Activated T-cell treated with anti-CD3 and anti-CD28 coated beads, Interleukin-2, amount 50 U/mL, for 4 hours (primary cell): ENCODE measurements around the gene RNF126. TPM values are rescaled to one million over a fixed set of nuclear protein-coding genes. Genes with fewer than 3 reads are reported as not detected.
A peak's percentile ranks its signal among the peaks of the same experiment; 100 is the strongest.
"Not testable (repeated sequence)": the region's sequence is repeated elsewhere in the genome, so short reads cannot be mapped to it uniquely, and the experiment has no call there.

ENCODE experiments used
- ATAC-seq, 2 donors: fragments of 200-7000 bp; cut with Tn5 transposase; one replicate each; pipeline ENCODE4 v1.10.0; 2021
- DNase-seq: peaks from one replicate; pipeline ENCODE4 v3.0.0-alpha.2; 2020
- H3K27me3 Mint-ChIP-seq: one replicate; pipeline ENCODE4 v1.8.0; 2021; ENCODE audit warnings: low read depth, mixed read lengths
- H3K36me3 Mint-ChIP-seq: one replicate; pipeline ENCODE4 v1.8.0; 2022; ENCODE audit warnings: mixed read lengths; ENCODE audit not compliant: insufficient read depth
- H3K4me1 Mint-ChIP-seq: one replicate; pipeline ENCODE4 v1.8.0; 2021; ENCODE audit warnings: low read depth, mixed read lengths
- H3K4me3 Mint-ChIP-seq: one replicate; pipeline ENCODE4 v1.8.0; 2021; ENCODE audit warnings: mild to moderate bottlenecking, moderate library complexity, mixed read lengths
- H3K9me3 Mint-ChIP-seq: one replicate; pipeline ENCODE4 v1.8.0; 2021; ENCODE audit warnings: mixed read lengths
- total RNA-seq, 3 donors: library from RNA; stranded (reverse); gene quantifications; one replicate each; pipeline ENCODE4 v1.2.1, GENCODE V29; 2021

Gene RNF126
- total RNA-seq, 3 donors from 2014 or later, result 144 to 162 (median 147) TPM

DNA sequence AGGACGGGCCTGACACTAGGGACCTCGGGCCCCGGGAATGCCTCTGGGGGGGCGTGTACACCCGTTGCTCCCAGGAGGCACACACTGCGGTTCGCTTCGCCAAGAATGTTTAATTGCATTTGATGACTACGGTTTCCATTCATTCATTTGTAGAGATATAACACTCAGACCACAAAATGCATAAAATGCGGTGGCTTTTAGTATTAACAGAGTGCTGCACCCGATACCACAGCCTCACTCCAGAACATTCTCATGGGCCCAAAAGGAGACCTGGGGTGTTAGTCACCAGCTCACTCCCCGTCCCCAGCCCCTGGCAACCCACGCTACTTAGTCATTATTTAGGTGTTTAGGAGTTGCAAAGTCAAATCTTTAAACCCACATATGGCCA, 51.5 kb downstream of the RNF126 start:
- ATAC-seq, result peak; percentile 86 to 89

DNA sequence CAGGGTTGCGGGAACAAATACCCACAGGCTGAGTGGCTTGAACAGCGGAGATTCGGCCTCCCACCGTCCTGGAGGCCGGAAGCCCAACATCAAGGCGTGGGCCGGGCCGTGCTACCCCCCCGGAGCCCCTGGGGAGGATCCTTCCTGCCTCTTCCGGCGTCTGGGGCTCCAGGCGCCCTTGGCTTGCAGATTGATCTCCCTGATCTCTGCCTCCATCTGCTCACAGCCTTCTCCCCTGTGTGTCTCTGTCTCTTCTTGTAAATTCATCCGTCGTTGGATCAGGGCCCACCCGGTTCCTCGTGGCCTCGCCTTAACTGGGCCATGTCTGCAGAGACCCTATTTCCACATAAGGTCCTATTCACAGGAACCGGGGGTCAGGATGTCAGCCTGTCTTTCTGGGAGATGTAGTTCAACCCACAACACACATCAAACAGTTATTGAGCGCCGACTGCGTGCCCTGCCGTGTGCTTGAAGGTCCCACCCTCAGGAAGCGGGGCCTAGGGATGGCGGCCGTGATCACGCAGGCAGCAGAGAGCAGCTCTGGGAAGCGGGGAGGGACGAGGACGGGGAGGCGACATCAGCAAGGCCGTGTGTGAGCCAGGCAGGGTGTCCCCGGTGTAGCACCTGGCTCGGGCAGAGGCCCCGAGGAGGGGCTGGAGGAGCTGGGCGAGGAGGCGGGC, 52.1 kb downstream of the RNF126 start:
- H3K36me3 Mint-ChIP-seq, result peaks cover 3% of the 10 kb centered on the region
- peak overlapping the region; percentile 84 for H3K4me3 Mint-ChIP-seq
- peak; percentile 29 to 45 for ATAC-seq
- no peaks in the 10 kb centered on the region for H3K27me3 Mint-ChIP-seq
- no peaks in the 10 kb centered on the region for H3K9me3 Mint-ChIP-seq
- DNase-seq, result peak; percentile 34
- peaks cover 26% of the 10 kb centered on the region for H3K4me1 Mint-ChIP-seq

More for the DNA sequence above, 51.5 kb downstream of the RNF126 start:
- Mint-ChIP-seq H3K36me3 (peaks cover 3% of the 10 kb centered on the region), H3K9me3 (no peaks in the 10 kb centered on the region), H3K27me3 (no peaks in the 10 kb centered on the region), H3K4me3 (peak overlapping the region; percentile 84), H3K4me1 (peaks cover 26% of the 10 kb centered on the region)
- peak; percentile 55 for DNase-seq

- ATAC-seq (peak; percentile 11), DNase-seq (no peak)
- H3K36me3 Mint-ChIP-seq, result no peaks in the 10 kb centered on the region
- peaks cover 22% of the 10 kb centered on the region for H3K4me1 Mint-ChIP-seq
- no peaks in the 10 kb centered on the region for H3K9me3 Mint-ChIP-seq
- peak overlapping the region; percentile 84 for H3K4me3 Mint-ChIP-seq
- H3K27me3 Mint-ChIP-seq, result no peaks in the 10 kb centered on the region
Measured at GRCh38 chr19:610071-610800, 52.8 kb downstream of the RNF126 start.

DNA sequence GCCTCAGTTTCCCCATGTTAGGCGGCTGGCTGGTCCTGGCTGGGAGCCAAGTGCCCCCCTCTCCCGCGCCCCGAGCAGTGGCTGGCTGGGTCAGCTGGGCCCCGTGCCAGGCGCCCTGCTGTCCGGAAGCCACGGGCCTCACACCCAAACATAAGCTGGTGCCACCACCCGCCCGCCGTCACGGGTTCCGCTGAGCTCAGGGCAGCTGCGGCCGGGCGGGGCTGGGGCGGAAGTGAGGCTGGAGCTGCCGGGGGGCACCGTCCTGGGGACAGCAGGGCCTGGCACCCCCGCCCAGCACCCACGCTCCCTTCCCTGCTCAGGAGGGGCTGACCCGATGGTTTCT, 54.0 kb downstream of the RNF126 start:
- Mint-ChIP-seq H3K27me3 (no peaks in the 10 kb centered on the region), H3K36me3 (no peaks in the 10 kb centered on the region), H3K4me1 (peaks cover 22% of the 10 kb centered on the region), H3K4me3 (no peak overlapping the region), H3K9me3 (no peaks in the 10 kb centered on the region)
- no peak for DNase-seq
- ATAC-seq, result no peak

GRCh38 chr19:608155-609003, 54.6 kb downstream of the RNF126 start:
- no peaks in the 10 kb centered on the region for H3K9me3 Mint-ChIP-seq
- no peak overlapping the region for H3K4me3 Mint-ChIP-seq
- no peaks in the 10 kb centered on the region for H3K27me3 Mint-ChIP-seq
- ATAC-seq, result no peak
- DNase-seq, result no peak
- peaks cover 22% of the 10 kb centered on the region for H3K4me1 Mint-ChIP-seq
- H3K36me3 Mint-ChIP-seq, result no peaks in the 10 kb centered on the region

DNA sequence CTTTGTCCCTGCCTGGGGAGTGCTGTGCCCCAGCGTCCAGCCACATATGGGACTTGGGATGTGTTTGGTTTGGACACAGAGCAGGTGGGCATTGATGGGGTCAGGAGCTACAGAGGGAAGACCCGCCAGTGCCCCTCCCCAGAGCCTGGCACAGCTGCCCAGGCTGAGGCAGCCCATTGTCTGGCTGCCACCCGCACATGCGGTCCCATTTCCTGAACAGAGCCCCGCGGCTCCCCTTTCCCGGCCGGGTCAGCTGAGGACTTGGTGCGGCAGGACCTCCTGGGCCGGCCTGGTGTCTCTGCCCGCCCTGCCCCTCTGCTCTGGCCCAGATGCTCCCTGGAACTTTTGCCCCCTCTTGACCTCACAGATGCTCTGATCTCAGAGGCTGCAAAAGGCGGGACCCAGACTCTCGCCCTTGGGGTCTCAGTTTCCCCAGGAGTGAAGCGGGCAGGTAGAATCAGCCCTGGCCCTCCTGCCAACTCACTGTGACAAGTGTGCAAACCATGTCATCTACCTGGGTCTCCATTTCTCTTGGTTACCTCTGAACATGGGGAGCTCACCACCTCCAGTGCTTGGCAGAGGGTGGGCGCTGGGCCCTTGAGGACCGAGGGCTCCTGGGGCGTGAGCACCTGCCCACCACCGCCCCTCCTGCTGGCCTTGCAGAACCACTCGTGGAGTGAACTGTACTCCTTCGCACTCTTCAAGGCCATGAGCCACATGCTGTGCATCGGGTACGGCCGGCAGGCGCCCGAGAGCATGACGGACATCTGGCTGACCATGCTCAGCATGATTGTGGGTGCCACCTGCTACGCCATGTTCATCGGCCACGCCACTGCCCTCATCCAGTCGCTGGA, 55.5 kb downstream of the RNF126 start:
- DNase-seq, result no peak
- Mint-ChIP-seq H3K36me3 (no peaks in the 10 kb centered on the region), H3K9me3 (no peaks in the 10 kb centered on the region), H3K27me3 (no peaks in the 10 kb centered on the region), H3K4me3 (no peak overlapping the region), H3K4me1 (peaks cover 22% of the 10 kb centered on the region)
- ATAC-seq, result no peak

DNA sequence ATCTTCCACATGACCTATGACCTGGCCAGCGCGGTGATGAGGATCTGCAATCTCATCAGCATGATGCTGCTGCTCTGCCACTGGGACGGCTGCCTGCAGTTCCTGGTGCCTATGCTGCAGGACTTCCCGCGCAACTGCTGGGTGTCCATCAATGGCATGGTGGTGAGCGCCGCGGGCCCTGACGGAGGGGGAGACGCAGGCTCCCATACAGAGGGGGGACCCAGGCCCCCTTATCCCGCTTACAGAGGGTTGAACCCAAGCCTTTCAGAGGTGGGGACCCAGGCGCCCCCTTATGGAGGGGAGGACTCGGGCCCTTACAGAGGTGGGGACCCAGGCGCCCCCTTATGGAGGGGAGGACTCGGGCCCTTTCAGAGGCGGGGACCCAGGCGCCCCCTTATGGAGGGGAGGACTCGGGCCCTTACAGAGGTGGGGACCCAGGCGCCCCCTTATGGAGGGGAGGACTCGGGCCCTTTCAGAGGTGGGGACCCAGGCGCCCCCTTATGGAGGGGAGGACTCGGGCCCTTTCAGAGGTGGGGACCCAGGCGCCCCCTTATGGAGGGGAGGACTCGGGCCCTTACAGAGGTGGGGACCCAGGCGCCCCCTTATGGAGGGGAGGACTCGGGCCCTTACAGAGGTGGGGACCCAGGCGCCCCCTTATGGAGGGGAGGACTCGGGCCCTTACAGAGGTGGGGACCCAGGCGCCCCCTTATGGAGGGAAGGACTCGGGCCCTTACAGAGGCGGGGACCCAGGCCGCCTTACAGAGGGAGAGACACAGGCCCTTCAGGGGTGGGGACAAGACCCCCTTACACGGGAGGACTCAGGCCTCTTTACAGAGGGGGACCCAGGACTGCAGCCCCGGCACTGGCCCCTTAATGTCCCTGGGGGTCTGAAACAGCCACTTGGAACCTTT, 57.7 kb downstream of the RNF126 start:
- H3K9me3 Mint-ChIP-seq, DNase-seq, ATAC-seq, H3K36me3 Mint-ChIP-seq, H3K4me1 Mint-ChIP-seq, H3K4me3 Mint-ChIP-seq, H3K27me3 Mint-ChIP-seq: not testable (repeated sequence)

DNA sequence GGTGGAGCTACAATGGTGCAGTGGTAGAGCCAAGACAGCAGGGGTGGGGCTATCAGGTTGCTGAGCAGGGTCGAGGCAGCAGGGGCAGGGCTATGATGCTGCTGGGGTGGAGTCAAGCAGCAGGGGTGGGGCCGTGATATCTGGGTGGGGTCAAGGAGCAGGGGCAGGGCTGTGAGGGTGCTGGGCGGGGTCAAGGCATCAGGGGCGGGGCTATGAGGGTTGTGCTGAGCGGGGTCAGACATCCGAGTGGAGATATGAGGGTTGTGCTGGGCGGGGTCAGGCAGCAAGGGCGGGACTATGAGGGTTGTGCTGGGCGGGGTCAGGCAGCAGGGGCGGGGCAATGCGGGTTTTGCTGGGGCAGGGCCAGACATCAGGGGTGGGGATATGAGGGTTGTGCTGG, 58.7 kb downstream of the RNF126 start:
- ATAC-seq, result peak; percentile 76 to 84
- H3K9me3 Mint-ChIP-seq, result no peaks in the 10 kb centered on the region
- no peak for DNase-seq
- peaks cover 1% of the 10 kb centered on the region for H3K4me1 Mint-ChIP-seq
- H3K27me3 Mint-ChIP-seq, result no peaks in the 10 kb centered on the region
- no peaks in the 10 kb centered on the region for H3K36me3 Mint-ChIP-seq
- no peak overlapping the region for H3K4me3 Mint-ChIP-seq

DNA sequence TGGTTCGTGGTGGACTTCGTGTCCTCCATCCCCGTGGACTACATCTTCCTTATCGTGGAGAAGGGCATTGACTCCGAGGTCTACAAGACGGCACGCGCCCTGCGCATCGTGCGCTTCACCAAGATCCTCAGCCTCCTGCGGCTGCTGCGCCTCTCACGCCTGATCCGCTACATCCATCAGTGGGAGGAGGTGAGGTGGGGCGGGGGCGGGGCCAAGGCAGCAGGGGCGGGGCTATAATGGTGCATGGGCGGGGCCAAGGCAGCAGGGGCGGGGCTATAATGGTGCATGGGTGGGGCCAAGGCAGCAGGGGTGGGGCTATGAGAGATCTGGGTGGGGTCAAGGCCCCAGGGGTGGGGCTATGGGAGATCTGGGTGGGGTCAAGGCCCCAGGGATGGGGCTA, 59.2 kb downstream of the RNF126 start:
- H3K9me3 Mint-ChIP-seq, H3K27me3 Mint-ChIP-seq, DNase-seq, H3K36me3 Mint-ChIP-seq, H3K4me1 Mint-ChIP-seq, H3K4me3 Mint-ChIP-seq: not testable (repeated sequence)
- ATAC-seq, result peak; percentile 54 to 59

DNA sequence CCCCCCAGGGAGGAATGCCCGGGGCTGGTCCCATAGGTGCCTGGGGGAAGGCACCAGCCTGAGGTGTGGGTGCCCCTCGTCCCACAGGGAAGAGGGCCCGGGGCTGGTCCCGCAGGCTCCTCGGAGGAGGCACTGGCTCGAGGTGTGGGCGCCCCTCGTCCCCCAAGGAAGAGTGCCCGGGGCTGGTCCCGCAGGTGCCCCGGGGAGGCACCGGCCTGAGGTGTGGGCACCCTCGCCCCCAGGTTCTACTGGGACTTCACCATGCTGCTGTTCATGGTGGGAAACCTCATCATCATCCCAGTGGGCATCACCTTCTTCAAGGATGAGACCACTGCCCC, 59.7 kb downstream of the RNF126 start:
- not testable (repeated sequence) for H3K27me3 Mint-ChIP-seq, H3K36me3 Mint-ChIP-seq, H3K4me3 Mint-ChIP-seq, ATAC-seq, H3K4me1 Mint-ChIP-seq, H3K9me3 Mint-ChIP-seq, DNase-seq

GRCh38 chr19:602391-603301, 60.4 kb downstream of the RNF126 start:
- Mint-ChIP-seq H3K27me3 (no peaks in the 10 kb centered on the region), H3K4me3 (no peak overlapping the region), H3K4me1 (no peaks in the 10 kb centered on the region), H3K9me3 (no peaks in the 10 kb centered on the region), H3K36me3 (no peaks in the 10 kb centered on the region)
- ATAC-seq, result no peak
- no peak for DNase-seq

GRCh38 chr19:601790-602189, 61.2 kb downstream of the RNF126 start:
- Mint-ChIP-seq H3K4me1 (no peaks in the 10 kb centered on the region), H3K27me3 (no peaks in the 10 kb centered on the region), H3K4me3 (no peak overlapping the region), H3K36me3 (no peaks in the 10 kb centered on the region), H3K9me3 (no peaks in the 10 kb centered on the region)
- no peak for DNase-seq
- no peak for ATAC-seq
